ENCODE measurements around the gene DRC3.

DRC3 gene

DNA sequence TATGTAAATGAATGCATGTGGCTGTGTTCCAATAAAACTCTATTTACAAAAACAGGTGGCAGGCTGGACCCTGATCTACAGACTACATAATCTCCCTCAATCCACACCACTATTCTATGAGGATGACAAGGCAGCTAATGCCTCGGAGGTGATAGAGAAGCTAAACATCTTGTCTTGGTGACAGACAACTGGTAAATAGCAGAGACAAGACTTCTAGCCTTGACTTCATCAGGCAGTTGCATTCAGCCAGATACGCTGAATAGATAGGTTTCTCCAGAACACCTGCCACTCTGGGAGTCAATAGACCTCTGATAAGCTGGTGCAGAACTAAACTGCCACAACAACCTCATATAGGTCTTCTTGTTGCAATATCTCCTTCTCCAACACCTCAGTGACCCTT lies 63.0 kb downstream of the DRC3 start:
- TF ChIP-seq, protein P1, sequence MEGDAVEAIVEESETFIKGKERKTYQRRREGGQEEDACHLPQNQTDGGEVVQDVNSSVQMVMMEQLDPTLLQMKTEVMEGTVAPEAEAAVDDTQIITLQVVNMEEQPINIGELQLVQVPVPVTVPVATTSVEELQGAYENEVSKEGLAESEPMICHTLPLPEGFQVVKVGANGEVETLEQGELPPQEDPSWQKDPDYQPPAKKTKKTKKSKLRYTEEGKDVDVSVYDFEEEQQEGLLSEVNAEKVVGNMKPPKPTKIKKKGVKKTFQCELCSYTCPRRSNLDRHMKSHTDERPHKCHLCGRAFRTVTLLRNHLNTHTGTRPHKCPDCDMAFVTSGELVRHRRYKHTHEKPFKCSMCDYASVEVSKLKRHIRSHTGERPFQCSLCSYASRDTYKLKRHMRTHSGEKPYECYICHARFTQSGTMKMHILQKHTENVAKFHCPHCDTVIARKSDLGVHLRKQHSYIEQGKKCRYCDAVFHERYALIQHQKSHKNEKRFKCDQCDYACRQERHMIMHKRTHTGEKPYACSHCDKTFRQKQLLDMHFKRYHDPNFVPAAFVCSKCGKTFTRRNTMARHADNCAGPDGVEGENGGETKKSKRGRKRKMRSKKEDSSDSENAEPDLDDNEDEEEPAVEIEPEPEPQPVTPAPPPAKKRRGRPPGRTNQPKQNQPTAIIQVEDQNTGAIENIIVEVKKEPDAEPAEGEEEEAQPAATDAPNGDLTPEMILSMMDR (conservative IDR thresholded peaks at IDR 0.05; ENCODE audit: low read length) = no peak
- no peak for DNase-seq (ENCODE audit: low read depth)

DNA sequence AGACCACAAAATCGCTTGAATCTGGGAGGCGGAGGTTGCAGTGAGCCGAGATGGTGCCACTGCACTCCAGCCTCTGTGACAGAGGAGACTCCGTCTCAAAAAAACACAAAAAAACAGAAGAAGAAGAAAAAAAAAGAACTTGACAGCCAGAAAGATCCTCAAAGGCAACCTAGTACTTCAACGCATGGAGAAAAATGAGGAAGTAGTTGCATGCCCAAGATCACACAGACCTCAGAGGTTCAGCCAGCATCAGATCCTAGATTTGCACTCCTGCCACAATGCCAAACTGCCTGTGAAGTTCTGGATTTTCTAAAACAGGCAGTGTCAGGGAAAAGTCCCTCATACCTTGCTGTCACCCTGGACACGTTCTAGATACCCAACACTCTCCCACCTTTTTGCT lies 64.8 kb downstream of the DRC3 start:
- no peak for DNase-seq (ENCODE audit: low read depth)
- H3K4me3 ChIP-seq (ENCODE audit: low read length) = no peak overlapping the region
- TF ChIP-seq, protein P1 (conservative IDR thresholded peaks at IDR 0.05; ENCODE audit: low read length) = no peak

More for the DNA sequence above, 63.0 kb downstream of the DRC3 start:
- no peak overlapping the region for H3K4me3 ChIP-seq (ENCODE audit: low read length)

DNA sequence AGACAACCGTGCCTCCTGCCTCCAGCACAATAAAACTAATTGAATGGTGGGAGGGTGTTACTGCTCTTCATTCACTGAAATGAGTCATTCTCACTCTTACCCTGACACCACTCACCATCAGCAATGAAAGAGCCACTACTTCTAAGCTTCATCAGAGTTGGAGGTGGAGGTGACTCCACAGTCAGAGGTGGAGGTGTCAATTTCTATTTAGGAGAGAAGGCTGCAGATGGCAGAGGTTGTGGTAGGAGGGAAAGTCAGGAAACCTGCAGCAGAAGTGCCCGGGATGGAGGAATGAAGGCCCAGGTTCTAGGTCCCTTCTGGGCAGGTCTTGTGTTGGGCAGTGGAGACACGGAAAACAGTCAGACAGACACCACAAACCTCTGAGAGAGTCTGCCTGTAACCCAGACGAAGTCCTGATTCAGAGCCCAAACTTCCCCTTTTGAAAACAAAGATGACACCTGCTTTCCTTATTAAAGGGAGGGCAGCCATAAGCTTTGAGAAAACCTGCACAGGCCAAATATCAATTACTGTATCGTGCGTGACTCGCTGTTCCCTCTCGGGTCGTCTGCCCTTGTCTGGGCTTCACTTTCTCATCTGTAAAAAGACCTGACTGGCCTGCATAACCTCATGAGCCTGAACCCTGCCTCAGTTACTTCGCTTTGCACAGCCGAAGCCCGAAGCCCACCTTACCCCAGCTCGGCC lies 65.6 kb downstream of the DRC3 start:
- no peak for DNase-seq (ENCODE audit: low read depth)
- peak overlapping the region; percentile 74 for H3K4me3 ChIP-seq (ENCODE audit: low read length)

DNA sequence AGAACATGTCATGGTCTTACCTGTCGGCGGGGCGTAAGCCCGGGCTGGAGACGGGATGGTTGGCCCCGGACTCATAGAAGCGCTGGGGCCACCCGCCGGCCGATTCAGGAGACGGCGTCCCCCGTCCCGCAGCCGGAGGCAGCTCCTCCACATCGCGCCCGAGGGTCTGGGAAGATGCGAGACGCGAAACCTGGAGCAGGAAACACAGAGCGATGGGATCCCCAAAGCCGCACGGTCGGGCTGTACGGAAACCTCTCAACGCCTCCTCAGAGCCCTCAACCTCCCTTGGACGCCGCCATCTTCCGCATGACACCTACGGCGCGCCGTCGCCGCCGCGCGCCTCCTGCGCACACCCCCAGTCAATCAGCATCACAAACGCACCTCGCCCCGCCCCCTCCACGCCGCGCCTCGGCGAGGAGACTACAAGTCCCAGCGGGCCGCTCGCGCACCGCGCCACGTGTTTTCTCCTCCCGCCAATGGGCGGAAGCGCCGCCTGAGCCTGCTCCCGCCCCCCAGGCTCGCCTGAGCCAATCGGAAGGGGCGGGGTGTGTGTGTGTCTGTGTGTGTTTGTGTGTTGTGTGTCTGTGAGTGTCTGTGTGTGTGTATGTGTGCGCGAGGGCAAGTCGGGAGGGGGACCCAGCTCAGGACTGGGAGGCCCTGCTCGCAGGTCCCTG lies 66.3 kb downstream of the DRC3 start, which contains the start of the genes ATPAF2 and GID4:
Gene ATPAF2 (minus strand): TSS at position 308 of the 674 bp plus-strand sequence. CDS start 155 bp downstream, at position 153.
Gene GID4 (plus strand): TSS at position 548 of the 674 bp plus-strand sequence. CDS start 57 bp downstream, at position 605.
- DNase-seq (ENCODE audit: low read depth) = peak; percentile 99
- TF ChIP-seq, protein P1 (conservative IDR thresholded peaks at IDR 0.05; ENCODE audit: low read length) = no peak; the same call in 1 of the 2 replicates

More for the DNA sequence above, 65.6 kb downstream of the DRC3 start:
- TF ChIP-seq, protein P1 (conservative IDR thresholded peaks at IDR 0.05; ENCODE audit: low read length) = no peak

DNA sequence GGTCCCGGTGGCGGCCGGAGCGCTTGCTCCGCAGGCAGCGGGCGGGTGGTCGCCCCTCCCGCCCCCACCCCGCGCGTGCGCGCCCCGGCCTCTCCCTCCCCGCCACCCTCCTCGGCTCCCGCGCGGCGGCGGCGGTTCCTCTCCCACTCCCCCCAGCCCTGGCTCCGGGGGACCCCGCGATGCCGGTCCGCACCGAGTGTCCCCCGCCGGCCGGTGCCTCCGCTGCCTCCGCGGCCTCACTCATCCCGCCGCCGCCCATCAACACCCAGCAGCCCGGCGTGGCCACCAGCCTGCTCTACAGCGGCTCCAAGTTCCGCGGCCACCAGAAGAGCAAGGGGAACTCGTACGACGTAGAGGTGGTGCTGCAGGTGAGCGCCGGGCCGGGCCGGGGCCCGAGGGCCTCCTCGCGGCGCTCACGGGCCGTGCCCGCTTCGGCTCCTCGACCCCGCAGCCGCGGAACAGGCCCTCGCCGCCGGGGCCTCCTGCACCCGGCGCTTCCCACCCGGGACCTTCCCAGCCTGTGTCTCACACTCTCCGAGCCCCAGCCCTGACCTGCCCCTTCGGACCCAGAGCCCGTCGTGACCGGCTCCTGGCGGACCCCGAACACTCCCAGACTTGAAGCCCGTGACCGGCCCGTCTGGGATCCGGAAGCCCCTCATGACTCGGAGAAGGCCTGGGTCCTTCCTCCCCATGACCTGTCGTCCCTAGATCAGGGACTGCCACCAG lies 67.0 kb downstream of the DRC3 start:
- peak overlapping the region; percentile 76 for H3K4me3 ChIP-seq (ENCODE audit: low read length)
- TF ChIP-seq, protein P1 (conservative IDR thresholded peaks at IDR 0.05; ENCODE audit: low read length) = no peak
- DNase-seq (ENCODE audit: low read depth) = no peak

More for the DNA sequence above, 66.3 kb downstream of the DRC3 start, which contains the start of the genes ATPAF2 and GID4:
- H3K4me3 ChIP-seq (ENCODE audit: low read length) = peak within 1 kb of the TSS; percentile 76

- TF ChIP-seq, protein P1 (conservative IDR thresholded peaks at IDR 0.05; ENCODE audit: low read length) = no peak
- no peak for DNase-seq (ENCODE audit: low read depth)
- H3K4me3 ChIP-seq (ENCODE audit: low read length) = peak overlapping the region; percentile 76
Measured at GRCh38 chr17:18040261-18040858, 67.7 kb downstream of the DRC3 start.

All from AG10803 (cell line).